Measurements from ENCODE around the gene MYL6B.

DNA sequence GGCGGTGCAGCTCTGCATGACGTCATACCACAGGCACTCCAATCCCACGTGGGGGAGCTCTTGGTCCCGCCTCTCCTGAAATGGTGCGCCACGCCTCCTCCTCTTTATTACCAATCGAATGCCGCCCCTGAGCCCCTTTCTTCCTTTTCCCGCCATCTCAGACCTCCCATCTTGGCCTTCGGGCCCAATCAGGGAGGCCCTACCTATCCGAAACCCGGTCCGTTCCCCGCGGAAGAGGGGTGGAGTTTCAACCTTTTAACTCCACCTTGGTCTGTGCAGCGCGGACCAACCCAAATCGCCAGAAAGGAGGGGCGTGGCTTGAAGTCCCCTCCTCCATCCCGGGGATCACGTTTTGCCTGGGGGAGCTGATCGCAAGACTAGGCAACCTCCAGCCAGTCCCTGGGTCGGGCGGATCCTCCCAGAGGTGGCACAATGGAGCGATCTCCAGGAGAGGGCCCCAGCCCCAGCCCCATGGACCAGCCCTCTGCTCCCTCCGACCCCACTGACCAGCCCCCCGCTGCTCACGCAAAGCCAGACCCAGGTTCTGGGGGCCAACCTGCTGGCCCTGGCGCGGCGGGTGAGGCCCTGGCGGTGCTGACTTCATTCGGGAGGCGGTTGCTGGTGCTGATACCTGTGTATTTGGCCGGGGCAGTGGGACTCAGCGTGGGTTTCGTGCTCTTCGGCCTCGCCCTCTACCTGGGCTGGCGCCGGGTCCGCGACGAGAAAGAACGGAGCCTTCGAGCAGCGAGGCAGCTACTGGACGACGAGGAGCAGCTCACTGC is 24.3 kb upstream of the MYL6B start, which contains the start of gene ESYT1:
- TF ChIP-seq TP53 (CRISPR knock-in tag; IDR thresholded peaks at IDR 0.05), result no peak
- TF ChIP-seq, protein P1, sequence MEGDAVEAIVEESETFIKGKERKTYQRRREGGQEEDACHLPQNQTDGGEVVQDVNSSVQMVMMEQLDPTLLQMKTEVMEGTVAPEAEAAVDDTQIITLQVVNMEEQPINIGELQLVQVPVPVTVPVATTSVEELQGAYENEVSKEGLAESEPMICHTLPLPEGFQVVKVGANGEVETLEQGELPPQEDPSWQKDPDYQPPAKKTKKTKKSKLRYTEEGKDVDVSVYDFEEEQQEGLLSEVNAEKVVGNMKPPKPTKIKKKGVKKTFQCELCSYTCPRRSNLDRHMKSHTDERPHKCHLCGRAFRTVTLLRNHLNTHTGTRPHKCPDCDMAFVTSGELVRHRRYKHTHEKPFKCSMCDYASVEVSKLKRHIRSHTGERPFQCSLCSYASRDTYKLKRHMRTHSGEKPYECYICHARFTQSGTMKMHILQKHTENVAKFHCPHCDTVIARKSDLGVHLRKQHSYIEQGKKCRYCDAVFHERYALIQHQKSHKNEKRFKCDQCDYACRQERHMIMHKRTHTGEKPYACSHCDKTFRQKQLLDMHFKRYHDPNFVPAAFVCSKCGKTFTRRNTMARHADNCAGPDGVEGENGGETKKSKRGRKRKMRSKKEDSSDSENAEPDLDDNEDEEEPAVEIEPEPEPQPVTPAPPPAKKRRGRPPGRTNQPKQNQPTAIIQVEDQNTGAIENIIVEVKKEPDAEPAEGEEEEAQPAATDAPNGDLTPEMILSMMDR (IDR thresholded peaks at IDR 0.05), result no peak
